ENCODE measurements around the gene UPF3A.
"Not testable (repeated sequence)": the region's sequence is repeated elsewhere in the genome, so short reads cannot be mapped to it uniquely, and the experiment has no call there.

Gene UPF3A, protein sequence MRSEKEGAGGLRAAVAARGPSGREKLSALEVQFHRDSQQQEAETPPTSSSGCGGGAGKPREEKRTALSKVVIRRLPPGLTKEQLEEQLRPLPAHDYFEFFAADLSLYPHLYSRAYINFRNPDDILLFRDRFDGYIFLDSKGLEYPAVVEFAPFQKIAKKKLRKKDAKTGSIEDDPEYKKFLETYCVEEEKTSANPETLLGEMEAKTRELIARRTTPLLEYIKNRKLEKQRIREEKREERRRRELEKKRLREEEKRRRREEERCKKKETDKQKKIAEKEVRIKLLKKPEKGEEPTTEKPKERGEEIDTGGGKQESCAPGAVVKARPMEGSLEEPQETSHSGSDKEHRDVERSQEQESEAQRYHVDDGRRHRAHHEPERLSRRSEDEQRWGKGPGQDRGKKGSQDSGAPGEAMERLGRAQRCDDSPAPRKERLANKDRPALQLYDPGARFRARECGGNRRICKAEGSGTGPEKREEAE

GRCh38 chr13:114281351-114282040 is at the start of gene UPF3A:
UPF3A (plus strand) TSS chr13:114281601; CDS start chr13:114281640, 39 bp downstream.
- peak; percentile 97 for DNase-seq

GRCh38 chr13:114231886-114232285 is 49.5 kb upstream of the UPF3A start:
- no peak for DNase-seq

GRCh38 chr13:114234266-114234644 is 47.1 kb upstream of the UPF3A start:
- no peak for DNase-seq

- DNase-seq, result peak; percentile 98
Measured at GRCh38 chr13:114234645-114235421, 46.6 kb upstream of the UPF3A start, which contains the start of gene CDC16. CDC16 (plus strand) TSS chr13:114234897; CDS start chr13:114235085, 188 bp downstream.

DNA sequence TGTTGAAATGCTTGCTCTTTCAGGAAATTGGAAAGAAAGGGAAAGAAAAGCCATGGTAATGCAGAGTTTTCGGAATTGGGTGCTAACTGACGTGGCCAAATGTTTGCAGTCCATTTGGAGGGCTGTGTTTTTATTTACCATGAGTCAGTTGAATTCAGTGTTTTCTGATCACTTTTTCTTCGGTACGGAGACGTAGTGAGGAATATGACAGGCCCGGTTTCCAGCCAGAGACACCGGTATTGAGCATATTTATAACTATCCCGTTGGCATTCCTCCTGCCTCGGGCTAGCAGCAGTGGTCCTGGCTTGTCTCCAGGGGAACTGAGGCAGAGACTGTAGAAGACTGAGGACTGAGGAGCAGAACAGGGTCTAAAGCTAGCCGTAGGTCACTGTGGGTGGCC is 45.7 kb upstream of the UPF3A start:
- DNase-seq, result no peak

- no peak for DNase-seq
Measured at GRCh38 chr13:114236227-114236626, 45.2 kb upstream of the UPF3A start.

- no peak for DNase-seq
Measured at GRCh38 chr13:114237415-114238112, 43.8 kb upstream of the UPF3A start.

DNA sequence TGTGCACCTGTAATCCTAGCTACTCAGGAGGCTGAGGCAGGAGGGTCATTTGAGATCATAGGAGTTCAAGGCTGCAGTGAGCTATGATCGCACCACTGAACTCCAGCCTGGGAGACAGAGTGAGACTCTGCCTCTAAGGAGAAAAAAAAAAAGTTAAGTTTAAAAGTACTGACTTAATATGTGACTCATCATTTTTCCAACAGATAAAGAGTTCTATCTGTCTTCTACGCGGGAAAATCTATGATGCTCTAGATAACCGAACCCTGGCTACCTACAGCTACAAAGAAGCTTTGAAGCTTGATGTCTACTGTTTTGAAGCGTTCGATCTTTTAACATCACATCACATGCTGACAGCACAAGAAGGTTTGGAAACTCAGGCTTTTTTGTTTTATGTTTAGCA is 39.5 kb upstream of the UPF3A start:
- DNase-seq, result no peak

GRCh38 chr13:114243971-114244370 is 37.4 kb upstream of the UPF3A start:
- no peak for DNase-seq

- DNase-seq, result no peak
Measured at GRCh38 chr13:114244637-114245036, 36.8 kb upstream of the UPF3A start.

DNA sequence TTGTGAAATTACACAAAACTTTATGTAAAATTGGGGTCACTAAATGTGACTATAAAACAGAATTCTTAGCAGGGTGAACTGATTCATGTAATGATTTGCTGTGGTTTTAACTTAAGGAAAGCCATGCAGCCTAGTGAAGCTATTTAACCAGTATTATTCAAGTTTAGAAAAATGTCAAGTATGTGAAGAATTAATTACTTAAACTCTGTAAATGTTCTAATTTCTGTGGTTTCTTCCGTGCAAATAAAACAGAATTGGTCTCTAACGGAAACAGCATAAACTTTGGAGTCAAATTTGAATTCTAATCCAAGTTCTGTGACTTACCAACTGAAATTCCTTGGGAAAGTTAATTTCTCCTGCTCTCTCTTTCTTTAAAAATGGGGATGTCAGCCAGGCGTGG is 33.4 kb upstream of the UPF3A start:
- no peak for DNase-seq

GRCh38 chr13:114249077-114249476 is 32.3 kb upstream of the UPF3A start:
- DNase-seq, result no peak

DNA sequence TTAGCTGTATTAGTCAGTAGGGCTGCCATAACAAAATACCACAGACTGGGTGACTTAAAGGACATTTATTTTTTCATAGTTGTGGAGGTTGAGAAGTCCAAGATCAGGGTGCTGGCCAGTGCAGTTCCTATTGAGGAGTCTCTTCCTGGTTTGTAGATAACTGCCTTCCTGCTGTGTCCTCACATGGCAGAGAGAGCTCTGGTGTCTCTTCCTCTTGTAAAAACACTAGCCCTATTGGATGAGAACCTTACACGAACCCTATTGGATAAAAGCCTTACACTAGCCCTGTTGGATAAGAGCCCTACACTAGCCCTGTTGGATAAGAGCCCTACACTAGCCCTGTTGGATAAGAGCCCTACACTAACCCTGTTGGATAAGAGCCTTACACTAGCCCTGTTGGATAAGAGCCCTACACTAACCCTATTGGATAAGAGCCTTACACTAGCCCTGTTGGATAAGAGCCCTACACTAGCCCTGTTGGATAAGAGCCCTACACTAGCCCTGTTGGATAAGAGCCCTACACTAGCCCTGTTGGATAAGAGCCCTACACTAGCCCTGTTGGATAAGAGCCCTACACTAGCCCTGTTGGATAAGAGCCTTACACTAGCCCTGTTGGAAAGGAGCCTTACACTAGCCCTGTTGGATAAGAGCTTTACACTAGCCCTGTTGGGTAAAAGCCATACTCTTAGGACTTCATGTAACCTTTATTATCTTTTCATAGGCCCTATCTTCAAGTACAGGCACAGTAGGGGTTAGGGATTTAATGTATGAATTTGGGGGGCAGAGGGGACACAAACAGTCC is 29.6 kb upstream of the UPF3A start:
- not testable (repeated sequence) for DNase-seq

GRCh38 chr13:114256547-114256946 is 24.9 kb upstream of the UPF3A start:
- no peak for DNase-seq

- DNase-seq, result no peak
Measured at GRCh38 chr13:114257014-114257413, 24.4 kb upstream of the UPF3A start.

GRCh38 chr13:114258589-114258988 is 22.8 kb upstream of the UPF3A start:
- no peak for DNase-seq

DNA sequence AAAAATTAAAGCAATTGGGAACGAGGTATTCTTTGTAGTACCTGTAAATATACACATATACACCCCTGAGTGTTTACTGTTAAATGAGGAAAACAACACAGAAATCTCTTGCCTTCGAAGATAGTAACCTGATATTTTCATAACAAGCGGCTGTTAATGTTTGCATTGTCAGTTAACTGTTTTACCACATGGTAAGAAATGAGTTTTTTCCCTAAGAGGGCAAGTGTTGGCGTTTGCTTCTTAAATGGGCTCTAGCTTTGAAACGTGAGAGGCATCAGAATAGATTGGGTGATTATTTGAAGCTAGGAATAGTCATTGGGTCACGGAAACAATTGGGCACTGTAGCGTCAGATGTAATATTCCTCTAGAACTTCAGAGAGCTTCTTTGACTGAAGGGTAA is 22.0 kb upstream of the UPF3A start:
- DNase-seq, result peak; percentile 26

GRCh38 chr13:114259974-114260373 is 21.4 kb upstream of the UPF3A start:
- DNase-seq, result peak; percentile 84

DNA sequence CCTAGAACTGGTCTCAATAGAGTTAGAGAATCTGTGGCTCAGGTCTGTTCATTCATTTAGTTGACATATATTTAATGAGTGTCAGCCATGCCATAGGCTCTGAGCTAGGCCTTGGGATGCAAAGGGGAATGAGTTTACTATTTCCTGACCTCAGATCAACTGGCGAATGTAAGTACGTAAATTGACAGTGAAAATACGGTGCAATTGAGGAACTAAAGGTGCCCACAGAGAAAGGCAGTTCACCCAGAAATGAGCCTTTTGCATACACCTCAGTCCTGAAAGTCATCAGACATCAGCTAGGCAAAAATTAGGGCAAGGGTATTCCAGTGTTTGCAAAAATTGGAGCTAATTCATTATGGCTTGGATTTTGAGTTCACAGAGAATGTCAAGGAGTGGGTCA is 20.6 kb upstream of the UPF3A start:
- DNase-seq, result no peak

DNA sequence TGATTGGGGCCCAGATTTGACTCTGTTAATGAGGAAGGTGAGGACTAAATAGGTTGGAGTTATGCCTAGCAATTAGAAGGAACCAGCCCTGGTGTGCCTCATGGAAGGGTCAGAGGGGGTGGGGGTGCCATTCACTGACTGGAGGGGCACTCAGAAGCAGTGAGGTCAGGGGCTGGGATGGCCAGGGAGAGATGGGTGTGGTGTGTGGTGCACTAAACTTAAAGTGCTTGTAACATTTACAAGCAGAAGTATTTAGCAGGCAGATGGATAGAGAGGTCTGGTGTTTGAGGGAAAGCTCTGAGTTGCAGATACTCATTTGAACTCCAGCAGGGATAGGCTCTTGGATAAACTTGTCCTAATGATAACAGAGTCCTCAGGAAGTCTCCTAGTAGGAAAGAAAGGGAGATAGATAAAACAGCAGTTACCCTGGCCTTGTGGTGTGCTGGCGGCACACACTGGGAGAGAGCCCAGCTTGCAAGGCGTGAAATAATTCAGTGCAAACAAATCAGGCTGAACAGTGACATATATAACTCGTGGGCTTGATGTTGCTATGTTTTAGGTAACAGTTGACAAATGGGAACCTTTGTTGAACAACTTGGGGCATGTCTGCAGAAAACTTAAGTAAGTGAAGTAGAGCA is 20.0 kb upstream of the UPF3A start:
- DNase-seq, result no peak

DNA sequence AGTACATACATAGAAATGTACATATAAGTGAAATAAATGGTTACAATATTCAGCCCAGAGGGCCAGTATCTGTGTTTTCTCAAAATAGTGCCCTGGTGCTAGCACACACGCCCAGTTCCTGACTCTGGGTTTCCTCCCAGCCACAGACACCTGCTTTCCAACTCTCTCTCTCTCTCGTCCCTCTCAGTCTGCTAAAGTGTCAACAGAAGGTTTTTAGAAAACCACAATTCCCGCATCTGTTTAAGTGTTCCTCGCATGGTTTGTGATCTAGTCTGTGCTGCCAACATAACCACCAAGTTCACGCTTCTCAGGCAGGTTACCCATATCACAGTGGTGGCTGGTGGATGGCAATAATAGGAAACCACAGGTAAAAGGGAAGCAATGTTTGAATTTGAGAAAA is 17.8 kb upstream of the UPF3A start:
- no peak for DNase-seq
